Glutamatergic neuron (in vitro differentiated cells): ENCODE measurements around the gene ARL14EP. TPM values are rescaled to one million over a fixed set of nuclear protein-coding genes. Genes with fewer than 3 reads are reported as not detected.

Source experiments
- DNase-seq: peaks from one replicate; pipeline ENCODE4 v3.0.0; 2022
- H3K27ac Mint-ChIP-seq: one replicate; pipeline ENCODE4 v1.8.0; 2020; ENCODE audit warnings: mild to moderate bottlenecking, mixed read lengths, inconsistent platforms; ENCODE audit not compliant: unreplicated experiment
- H3K27me3 Mint-ChIP-seq: one replicate; pipeline ENCODE4 v1.8.0; 2020; ENCODE audit warnings: mild to moderate bottlenecking, moderate library complexity, mixed read lengths, inconsistent platforms; ENCODE audit not compliant: unreplicated experiment
- H3K36me3 Mint-ChIP-seq: one replicate; pipeline ENCODE4 v1.8.0; 2020; ENCODE audit warnings: mild to moderate bottlenecking, mixed read lengths, inconsistent platforms; ENCODE audit not compliant: unreplicated experiment
- H3K4me1 Mint-ChIP-seq: one replicate; pipeline ENCODE4 v1.8.0; 2020; ENCODE audit warnings: mild to moderate bottlenecking, low read depth, mixed read lengths, inconsistent platforms; ENCODE audit not compliant: unreplicated experiment
- H3K4me3 Mint-ChIP-seq: one replicate; pipeline ENCODE4 v1.8.0; 2020; ENCODE audit warnings: mild to moderate bottlenecking, mixed read lengths, inconsistent platforms; ENCODE audit not compliant: unreplicated experiment
- H3K9me3 Mint-ChIP-seq: one replicate; pipeline ENCODE4 v1.8.0; 2020; ENCODE audit warnings: mild to moderate bottlenecking, moderate library complexity, mixed read lengths, inconsistent platforms; ENCODE audit not compliant: unreplicated experiment
- total RNA-seq: library from RNA; stranded (reverse); fragmentation: NEBNext Ultra II Directional; extraction: Animal tissue kit (Norgen Biotek cat#: 25700); gene quantifications from one replicate; pipeline ENCODE4 v1.2.1, GENCODE V29; 2021; ENCODE audit not compliant: unreplicated experiment
- TF ChIP-seq, protein P1 (sequence below): fragments of 200-600 bp; sonication (generic); IDR thresholded peaks from one replicate; pipeline ENCODE4 v1.5.0; 2021; ENCODE audit not compliant: partially characterized antibody, unreplicated experiment

Gene ARL14EP
- total RNA-seq, 1 donor from 2014 or later: 21.6 TPM

DNA sequence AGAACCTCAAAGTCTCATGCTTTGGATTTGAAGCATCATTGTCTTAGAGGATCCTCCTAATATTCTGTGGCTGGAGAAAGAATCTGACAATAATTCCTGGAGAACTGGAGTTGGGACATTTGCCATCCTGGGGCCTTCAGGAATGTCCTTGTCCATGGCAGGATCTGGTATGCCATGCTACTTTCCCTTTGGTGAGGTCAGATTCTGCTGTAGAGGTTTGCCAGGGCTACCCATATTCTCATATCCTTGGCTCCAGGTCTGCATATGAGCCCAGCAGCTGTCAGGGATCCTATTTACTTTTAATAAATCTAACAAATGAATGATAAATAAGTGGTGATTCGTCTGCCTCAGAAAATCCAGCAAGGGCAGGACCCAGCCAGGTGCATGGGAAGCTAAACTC lies 35.0 kb downstream of the ARL14EP start:
- Mint-ChIP-seq H3K4me3 (no peak overlapping the region), H3K27ac (no peak overlapping the region), H3K36me3 (no peaks in the 10 kb centered on the region), H3K9me3 (no peaks in the 10 kb centered on the region), H3K27me3 (no peaks in the 10 kb centered on the region), H3K4me1 (peaks cover 3% of the 10 kb centered on the region)
- TF ChIP-seq, protein P1, sequence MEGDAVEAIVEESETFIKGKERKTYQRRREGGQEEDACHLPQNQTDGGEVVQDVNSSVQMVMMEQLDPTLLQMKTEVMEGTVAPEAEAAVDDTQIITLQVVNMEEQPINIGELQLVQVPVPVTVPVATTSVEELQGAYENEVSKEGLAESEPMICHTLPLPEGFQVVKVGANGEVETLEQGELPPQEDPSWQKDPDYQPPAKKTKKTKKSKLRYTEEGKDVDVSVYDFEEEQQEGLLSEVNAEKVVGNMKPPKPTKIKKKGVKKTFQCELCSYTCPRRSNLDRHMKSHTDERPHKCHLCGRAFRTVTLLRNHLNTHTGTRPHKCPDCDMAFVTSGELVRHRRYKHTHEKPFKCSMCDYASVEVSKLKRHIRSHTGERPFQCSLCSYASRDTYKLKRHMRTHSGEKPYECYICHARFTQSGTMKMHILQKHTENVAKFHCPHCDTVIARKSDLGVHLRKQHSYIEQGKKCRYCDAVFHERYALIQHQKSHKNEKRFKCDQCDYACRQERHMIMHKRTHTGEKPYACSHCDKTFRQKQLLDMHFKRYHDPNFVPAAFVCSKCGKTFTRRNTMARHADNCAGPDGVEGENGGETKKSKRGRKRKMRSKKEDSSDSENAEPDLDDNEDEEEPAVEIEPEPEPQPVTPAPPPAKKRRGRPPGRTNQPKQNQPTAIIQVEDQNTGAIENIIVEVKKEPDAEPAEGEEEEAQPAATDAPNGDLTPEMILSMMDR: no peak
- no peak for DNase-seq

DNA sequence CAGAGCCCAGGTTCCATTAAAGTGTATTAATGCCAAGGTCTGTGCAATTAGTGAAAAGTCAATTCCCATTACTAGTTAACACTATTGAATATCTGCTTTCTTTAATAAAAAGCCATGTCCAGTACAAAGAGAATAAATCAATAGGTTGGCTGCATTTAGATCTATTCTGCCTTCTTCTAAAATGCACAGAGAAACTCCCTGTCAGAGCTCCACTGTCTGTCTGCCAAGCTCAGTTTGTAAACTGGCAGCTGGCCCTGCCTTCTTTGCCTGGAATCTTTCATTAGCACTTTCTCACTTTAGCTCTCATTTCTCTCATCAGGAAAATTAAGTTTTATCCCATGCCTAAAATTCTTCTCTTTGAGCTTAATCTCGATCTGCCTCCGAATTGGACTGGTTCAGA lies 35.6 kb downstream of the ARL14EP start:
- no peak overlapping the region for H3K4me3 Mint-ChIP-seq
- no peaks in the 10 kb centered on the region for H3K36me3 Mint-ChIP-seq
- no peak for DNase-seq
- no peak overlapping the region for H3K27ac Mint-ChIP-seq
- H3K27me3 Mint-ChIP-seq: no peaks in the 10 kb centered on the region
- H3K4me1 Mint-ChIP-seq: peaks cover 3% of the 10 kb centered on the region
- no peaks in the 10 kb centered on the region for H3K9me3 Mint-ChIP-seq
- TF ChIP-seq, protein P1: no peak

GRCh38 chr11:30360741-30361140 lies 37.8 kb downstream of the ARL14EP start:
- no peak for DNase-seq
- no peak overlapping the region for H3K27ac Mint-ChIP-seq
- no peaks in the 10 kb centered on the region for H3K9me3 Mint-ChIP-seq
- TF ChIP-seq, protein P1: no peak
- H3K27me3 Mint-ChIP-seq: no peaks in the 10 kb centered on the region
- H3K36me3 Mint-ChIP-seq: no peaks in the 10 kb centered on the region
- peaks cover 3% of the 10 kb centered on the region for H3K4me1 Mint-ChIP-seq
- no peak overlapping the region for H3K4me3 Mint-ChIP-seq

DNA sequence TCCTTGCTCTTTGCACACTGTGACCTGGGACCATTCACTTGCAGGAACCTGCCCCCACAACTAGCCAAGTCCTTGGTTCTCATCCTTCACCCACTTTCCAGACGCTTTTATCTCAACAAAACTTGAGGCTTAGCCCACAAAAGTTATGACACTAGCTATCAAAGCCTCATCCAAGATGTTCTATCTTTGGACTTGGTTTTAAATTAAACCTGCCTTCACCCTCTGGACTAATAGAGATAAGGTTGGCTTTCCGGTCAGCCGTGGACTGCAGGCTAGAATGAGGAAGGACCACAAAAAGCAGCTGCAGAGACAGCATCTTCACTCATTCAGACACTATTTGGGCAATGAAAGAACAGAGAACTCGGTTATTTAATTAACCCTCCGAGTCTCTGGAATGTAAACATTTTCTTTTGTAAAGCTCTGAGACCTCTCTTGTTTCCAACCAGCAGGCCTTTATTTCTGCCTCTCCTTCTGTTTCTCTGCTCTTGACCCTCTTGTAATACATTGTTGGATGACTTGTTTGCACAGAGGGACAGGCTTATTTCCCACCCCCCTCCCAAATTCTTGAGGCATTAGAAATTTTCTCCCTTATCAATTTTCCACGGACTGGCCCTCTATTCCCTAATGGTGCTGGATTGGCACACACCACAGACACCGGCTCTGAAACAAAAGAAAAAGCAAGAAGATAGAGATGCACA lies 41.4 kb downstream of the ARL14EP start:
- no peak overlapping the region for H3K4me3 Mint-ChIP-seq
- no peaks in the 10 kb centered on the region for H3K36me3 Mint-ChIP-seq
- H3K9me3 Mint-ChIP-seq: no peaks in the 10 kb centered on the region
- H3K27ac Mint-ChIP-seq: no peak overlapping the region
- no peaks in the 10 kb centered on the region for H3K4me1 Mint-ChIP-seq
- no peaks in the 10 kb centered on the region for H3K27me3 Mint-ChIP-seq
- DNase-seq: no peak
- TF ChIP-seq, protein P1: no peak

DNA sequence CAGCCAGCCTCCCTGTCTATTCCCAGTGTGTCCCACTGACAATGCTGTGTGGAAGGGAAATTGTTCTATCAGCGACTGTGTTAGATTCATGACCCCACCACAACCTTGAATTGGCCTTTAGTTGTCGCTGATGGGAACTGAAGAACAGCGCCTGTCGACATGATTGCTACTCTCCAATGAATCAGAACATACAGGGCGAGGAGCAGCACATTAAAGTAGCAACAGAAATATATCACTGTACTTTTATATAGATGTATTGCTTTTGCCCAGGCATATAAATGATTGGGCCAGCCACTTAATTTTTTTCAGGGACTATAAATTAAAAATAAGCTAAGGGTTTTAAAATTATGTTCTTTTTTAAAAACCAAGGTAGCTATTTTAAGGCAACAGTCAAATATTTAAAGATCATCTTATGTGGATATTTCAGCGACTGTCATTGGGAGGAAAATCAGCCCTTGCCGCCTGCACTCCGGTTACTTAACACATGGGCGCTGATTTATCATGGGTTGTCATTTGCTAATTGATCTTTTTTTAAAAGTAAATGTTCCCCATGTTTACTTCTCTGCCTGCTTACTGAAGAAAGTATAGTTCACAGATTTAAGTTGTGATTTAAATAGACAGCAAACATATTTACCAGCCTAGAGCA lies 42.1 kb downstream of the ARL14EP start:
- TF ChIP-seq, protein P1: no peak
- no peak for DNase-seq
- Mint-ChIP-seq H3K36me3 (no peaks in the 10 kb centered on the region), H3K4me3 (no peak overlapping the region), H3K27ac (no peak overlapping the region), H3K4me1 (no peaks in the 10 kb centered on the region), H3K27me3 (no peaks in the 10 kb centered on the region), H3K9me3 (no peaks in the 10 kb centered on the region)
